HG03521 (cell line): ENCODE results near the gene YKT6.

Source experiments
- ATAC-seq: cut with Tn5 transposase; IDR thresholded peaks from one replicate; pipeline ENCODE4 v1.9.1; 2021; ENCODE audit warnings: mild to moderate bottlenecking, moderate library complexity; ENCODE audit not compliant: unreplicated experiment

The YKT6 gene

GRCh38 chr7:44217223-44217714 lies 16.5 kb downstream of the YKT6 start:
- ATAC-seq: no peak

- ATAC-seq: no peak
These were observed 17.1 kb downstream of the YKT6 start for GRCh38 chr7:44217852-44218402.

- no peak for ATAC-seq
These were observed 17.8 kb downstream of the YKT6 start for GRCh38 chr7:44218418-44219201.

GRCh38 chr7:44219371-44220045 lies 18.7 kb downstream of the YKT6 start:
- ATAC-seq: no peak

GRCh38 chr7:44220046-44220357 lies 19.2 kb downstream of the YKT6 start:
- no peak for ATAC-seq

- no peak for ATAC-seq
These were observed 19.8 kb downstream of the YKT6 start for GRCh38 chr7:44220358-44221112.

GRCh38 chr7:44221231-44221791 lies 20.5 kb downstream of the YKT6 start:
- ATAC-seq: no peak

GRCh38 chr7:44222074-44222473 lies 21.3 kb downstream of the YKT6 start:
- ATAC-seq: no peak

GRCh38 chr7:44222776-44223261 lies 22.0 kb downstream of the YKT6 start:
- ATAC-seq: no peak

GRCh38 chr7:44223362-44224079 lies 22.7 kb downstream of the YKT6 start:
- ATAC-seq: no peak

- no peak for ATAC-seq
These were observed 23.5 kb downstream of the YKT6 start for GRCh38 chr7:44224080-44224973.

- no peak for ATAC-seq
These were observed 24.3 kb downstream of the YKT6 start for GRCh38 chr7:44224974-44225565.

- ATAC-seq: no peak
These were observed 25.0 kb downstream of the YKT6 start for GRCh38 chr7:44225566-44226395.

GRCh38 chr7:44226396-44226753 lies 25.6 kb downstream of the YKT6 start:
- no peak for ATAC-seq

GRCh38 chr7:44227911-44228310 lies 27.1 kb downstream of the YKT6 start:
- ATAC-seq: no peak

- ATAC-seq: no peak
These were observed 28.0 kb downstream of the YKT6 start for GRCh38 chr7:44228571-44229350.

GRCh38 chr7:44229546-44230105 lies 28.8 kb downstream of the YKT6 start:
- ATAC-seq: no peak
